IMR-90 (cell line): ENCODE results near the gene MCFD2. TPM values are rescaled to one million over a fixed set of nuclear protein-coding genes. Genes with fewer than 3 reads are reported as not detected.

ENCODE experiments used
- ATAC-seq: fragments of 200-7000 bp; cut with Tn5 transposase; 2 replicates; pipeline ENCODE4 v1.9.1; 2020; ENCODE audit warnings: low read depth, mild to moderate bottlenecking, moderate library complexity
- Bru-seq: library from RNA; stranded (reverse); fragments of 400-500 nt; gene quantifications from one replicate; lab custom pipeline; 2021; lab: Mats Ljungman, UMichigan
- BruChase-seq, 2 experiments: library from RNA; stranded (reverse); fragments of 400-500 nt; gene quantifications; one replicate each; lab custom pipeline; 2021; lab: Mats Ljungman, UMichigan
- BruUV-seq: library from RNA; stranded (reverse); fragments of 400-500 nt; replicated peaks from 2 replicates; lab custom pipeline; 2021; lab: Mats Ljungman, UMichigan
- CTCF ChIA-PET: fragments of 300-600 bp; formaldehyde crosslinking; extraction: SDS; loops from one replicate; lab custom pipeline; 2021; ENCODE audit warnings: antibody characterized with exemption; lab: Yijun Ruan, JAX
- POLR2A ChIA-PET: fragments of 300-600 bp; sonication (Branson Sonifier 250); formaldehyde crosslinking; loops from one replicate; lab custom pipeline; 2022; ENCODE audit warnings: antibody characterized with exemption; ENCODE audit not compliant: unreplicated experiment; lab: Charles Lee
- DNase-seq: peaks from one replicate; pipeline ENCODE4 v3.0.0; 2013
- H2AFZ ChIP-seq: replicated peaks from 2 replicates; pipeline ENCODE3; 2013; ENCODE audit warnings: low read length, mild to moderate bottlenecking; ENCODE audit not compliant: poor library complexity
- H2AK5ac ChIP-seq: 2 replicates; pipeline ENCODE4 v1.6.1; 2013; ENCODE audit warnings: low read depth, low read length, inconsistent platforms
- H2AK9ac ChIP-seq: replicated peaks from 2 replicates; pipeline ENCODE3; 2013; ENCODE audit warnings: mild to moderate bottlenecking, low read depth, low read length, moderate library complexity; ENCODE audit not compliant: poor library complexity
- H2BK120ac ChIP-seq: 2 replicates; pipeline ENCODE4 v1.6.1; 2013; ENCODE audit warnings: low read depth, low read length, inconsistent platforms
- H2BK15ac ChIP-seq: 3 replicates; pipeline ENCODE4 v1.6.1; 2013; ENCODE audit warnings: low read depth, low read length, inconsistent platforms
- H2BK20ac ChIP-seq: 2 replicates; pipeline ENCODE4 v1.6.1; 2013; ENCODE audit warnings: low read depth, mild to moderate bottlenecking, inconsistent platforms, low read length, moderate library complexity
- H2BK5ac ChIP-seq: 2 replicates; pipeline ENCODE4 v1.6.1; 2013; ENCODE audit warnings: mild to moderate bottlenecking, low read depth, low read length, inconsistent platforms; ENCODE audit not compliant: poor library complexity, severe bottlenecking
- H3K14ac ChIP-seq: replicated peaks from 2 replicates; pipeline ENCODE4 v1.6.1; 2013; ENCODE audit warnings: low read depth, low read length, inconsistent platforms
- H3K18ac ChIP-seq: 2 replicates; pipeline ENCODE4 v1.6.1; 2013; ENCODE audit warnings: low read depth, low read length, control low read depth
- H3K23ac ChIP-seq: 2 replicates; pipeline ENCODE4 v1.6.1; 2013; ENCODE audit warnings: low read depth, low read length, inconsistent platforms
- H3K27ac ChIP-seq: 2 replicates; pipeline ENCODE4 v1.5.1; 2013; ENCODE audit warnings: mild to moderate bottlenecking, control low read depth, low read length; ENCODE audit not compliant: insufficient read depth
- H3K27me3 ChIP-seq: 2 replicates; pipeline ENCODE4 v1.6.1; 2013; ENCODE audit warnings: low read length; ENCODE audit not compliant: control insufficient read depth, insufficient read depth
- H3K36me3 ChIP-seq: 2 replicates; pipeline ENCODE4 v1.6.1; 2013; ENCODE audit warnings: low read length, mixed read lengths; ENCODE audit not compliant: control insufficient read depth, insufficient read depth
- H3K4ac ChIP-seq: 2 replicates; pipeline ENCODE4 v1.6.1; 2013; ENCODE audit warnings: low read depth, low read length, inconsistent platforms
- H3K4me1 ChIP-seq: 2 replicates; pipeline ENCODE4 v1.6.1; 2013; ENCODE audit warnings: low read length, mixed read lengths; ENCODE audit not compliant: control insufficient read depth, insufficient read depth
- H3K4me2 ChIP-seq: 2 replicates; pipeline ENCODE4 v1.6.1; 2013; ENCODE audit warnings: low read depth, mild to moderate bottlenecking, control low read depth, low read length, moderate library complexity
- H3K4me3 ChIP-seq: 2 replicates; pipeline ENCODE4 v1.5.1; 2013; ENCODE audit warnings: low read depth, mild to moderate bottlenecking, control low read depth, low read length, moderate library complexity; ENCODE audit not compliant: insufficient read depth
- H3K56ac ChIP-seq: 2 replicates; pipeline ENCODE4 v1.6.1; 2013; ENCODE audit warnings: low read length, inconsistent platforms; ENCODE audit not compliant: insufficient read depth; ENCODE audit errors: extremely low read depth
- H3K79me1 ChIP-seq, 2 experiments: 2 replicates each; pipeline ENCODE4 v1.6.1; 2013; ENCODE audit warnings: low read length in 2 of 2, inconsistent platforms in 1 of 2, low read depth in 1 of 2
- H3K9ac ChIP-seq: 2 replicates; pipeline ENCODE4 v1.6.1; 2013; ENCODE audit warnings: low read depth, low read length, control low read depth
- H3K9me1 ChIP-seq: 2 replicates; pipeline ENCODE4 v1.6.1; 2013; ENCODE audit warnings: low read length, inconsistent platforms; ENCODE audit not compliant: insufficient read depth
- H3K9me3 ChIP-seq: 2 replicates; pipeline ENCODE4 v1.6.1; 2013; ENCODE audit warnings: low read length; ENCODE audit not compliant: control insufficient read depth, insufficient read depth
- H4K20me1 ChIP-seq: 2 replicates; pipeline ENCODE4 v1.6.1; 2013; ENCODE audit warnings: low read length, inconsistent platforms; ENCODE audit not compliant: insufficient read depth
- H4K5ac ChIP-seq: 2 replicates; pipeline ENCODE4 v1.6.1; 2013; ENCODE audit warnings: mild to moderate bottlenecking, low read depth, low read length, control low read depth
- H4K8ac ChIP-seq, 2 experiments: 2 replicates each; pipeline ENCODE4 v1.6.1; 2013; ENCODE audit warnings: low read depth in 2 of 2, low read length in 2 of 2, control low read depth in 1 of 2, inconsistent platforms in 1 of 2
- H4K91ac ChIP-seq: 2 replicates; pipeline ENCODE4 v1.6.1; 2013; ENCODE audit warnings: low read depth, low read length, inconsistent platforms; ENCODE audit not compliant: insufficient read depth
- FOS ChIP-seq: fragments of 150-350 bp; IDR thresholded peaks from 2 replicates; pipeline ENCODE4 v1.6.1; 2016; ENCODE audit warnings: low read depth, low read length
- POLR2A ChIP-seq: IDR thresholded peaks from 2 replicates; pipeline ENCODE4 v1.6.1; 2012; ENCODE audit warnings: mild to moderate bottlenecking, low read depth, low read length
- WGBS, 2 experiments: methylation state at CpG; one replicate each; pipeline versions ENCODE4 v1.1.5 to v1.1.7; 2013; ENCODE audit warnings: missing lambda C conversion rate in 2 of 2; ENCODE audit not compliant: insufficient read length in 1 of 2; ENCODE audit errors: extremely low coverage in 2 of 2; 5-methylcytosine and 5-hydroxymethylcytosine counted together
- dilution Hi-C: fragments of 300-500 bp; cut with HindIII; formaldehyde crosslinking; loops from one replicate; pipeline ENCODE4 v1.14.3; 2018; ENCODE audit warnings: low sequenced_read_pairs; ENCODE audit not compliant: unreplicated experiment
- in situ Hi-C: fragments of 300-500 bp; cut with MboI; formaldehyde crosslinking; loops from 3 replicates; pipeline ENCODE4 v1.14.3; 2019; ENCODE audit warnings: low sequenced_read_pairs, inconsistent platforms, mixed read lengths
- intact Hi-C: fragments of 100-400 bp; cut with micrococcal nuclease; formaldehyde crosslinking; loops from 2 replicates; pipeline ENCODE4 v1.10.0; 2022
- long read RNA-seq: library from polyadenylated mRNA; unstranded; transcript quantifications from one replicate; pipeline ENCODE4 v2.0.0, GENCODE V29; 2021; ENCODE audit not compliant: unreplicated experiment
- polyA plus RNA-seq, 3 experiments: library from polyadenylated mRNA; depleted of rRNA; stranded (reverse); fragments of >200 nt; gene quantifications; 2 replicates each; pipeline ENCODE4 v1.2.3, GENCODE V29; 2012; ENCODE audit warnings: low replicate concordance in 1 of 3
- total RNA-seq: library from RNA; depleted of rRNA; stranded (reverse); fragments of >200 nt; gene quantifications from 2 replicates; pipeline ENCODE4 v1.2.3, GENCODE V29; 2012; rRNA removed

MCFD2 gene
- total RNA-seq = 177 and 219 TPM in 2 replicates
- polyA plus RNA-seq (2012; rRNA removed) = 127 and 145 TPM in 2 replicates
- polyA plus RNA-seq (2012; cell fraction: cytosol; rRNA removed) = 51.2 and 117 TPM in 2 replicates
- 56.9 and 86.4 TPM in 2 replicates for polyA plus RNA-seq (2012; cell fraction: nucleus; rRNA removed; ENCODE audit: low replicate concordance)
- Bru-seq, nascent RNA = percentile 77 among the genes with signal in this experiment
- percentile 92 among the genes with signal in this experiment for BruChase-seq, experiment 1, labeled RNA remaining after a 6-hour chase
- BruChase-seq, experiment 2, labeled RNA remaining after a 2-hour chase = percentile 84 among the genes with signal in this experiment
- long read RNA-seq, full-length matches to known transcripts = 170 of 253 reads
- long read RNA-seq, partial matches to known transcripts = 11 of 253 reads
- long read RNA-seq, other reads (novel, unspliced or antisense) = 72 of 253 reads

DNA sequence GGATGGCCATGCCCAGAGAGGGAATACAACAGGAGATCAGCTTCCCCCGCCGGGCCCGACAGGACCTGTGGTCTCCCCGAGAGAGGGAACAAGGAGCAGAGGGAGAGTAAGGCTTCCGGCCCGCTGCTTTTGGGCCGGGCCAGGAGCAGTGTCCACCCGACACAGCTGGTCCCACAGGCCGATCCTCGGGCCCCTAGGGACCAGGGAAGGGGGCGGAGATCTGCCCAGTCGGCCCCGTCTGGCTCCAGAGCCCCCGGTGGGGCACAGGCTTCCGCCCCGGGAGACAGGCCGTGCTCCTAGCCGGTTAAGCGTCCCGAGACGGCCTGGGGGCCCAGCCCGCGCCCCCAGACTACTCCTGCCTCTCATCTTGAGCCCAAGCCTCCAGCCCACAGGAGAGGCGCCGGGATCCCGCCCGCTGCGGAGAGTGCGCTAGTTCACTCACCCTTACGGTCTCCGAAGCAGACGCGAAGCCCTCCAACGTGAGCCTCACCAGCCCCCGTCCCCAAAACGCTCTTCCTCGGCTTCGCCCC is at the start of gene MCFD2:
TSS of gene MCFD2 (minus strand) at position 526 of the 530 bp plus-strand sequence. CDS start 6,635 bp downstream, outside the sequence.
- peak within 1 kb of the TSS; percentile 75 for H3K18ac ChIP-seq
- no peaks in the 10 kb centered on the region for H3K27me3 ChIP-seq
- peaks cover 20 to 74% of the 10 kb centered on the region in 2 experiments for H3K79me1 ChIP-seq
- H2BK5ac ChIP-seq = peak within 1 kb of the TSS; percentile 88
- H2AFZ ChIP-seq = peak within 1 kb of the TSS; percentile 98
- H3K9ac ChIP-seq = peak within 1 kb of the TSS; percentile 96
- H2BK15ac ChIP-seq = peak within 1 kb of the TSS; percentile 85
- CTCF ChIA-PET = interaction anchor here (2.0 kb wide), 1 partner anchor 407 kb away, joined by 5 read pairs; no protein-coding TSS in a partner anchor
- peak within 1 kb of the TSS; percentile 87 to 99 for H4K8ac ChIP-seq
- peaks cover 10% of the 10 kb centered on the region for H3K36me3 ChIP-seq
- peak within 1 kb of the TSS; percentile 85 for H4K5ac ChIP-seq
- H3K4me1 ChIP-seq = peaks cover 9% of the 10 kb centered on the region
- peaks cover 19% of the 10 kb centered on the region for H3K9me1 ChIP-seq
- peaks cover 28% of the 10 kb centered on the region for H4K20me1 ChIP-seq
- peak within 1 kb of the TSS; percentile 99 for H3K23ac ChIP-seq
- dilution Hi-C loops (no loop called here), in situ Hi-C loops (loop anchor here (10.0 kb wide), 1 partner anchor 409 kb away; no protein-coding TSS in a partner anchor), intact Hi-C loops (loop anchor here (5.0 kb wide), 1 partner anchor 52 kb away; no protein-coding TSS in a partner anchor)
- H2BK120ac ChIP-seq = peak within 1 kb of the TSS; percentile 92
- H3K14ac ChIP-seq = peak within 1 kb of the TSS; percentile 98
- H3K4ac ChIP-seq = peak within 1 kb of the TSS; percentile 96
- H3K56ac ChIP-seq = peak within 1 kb of the TSS; percentile 94
- peak within 1 kb of the TSS; percentile 88 for H3K27ac ChIP-seq
- peak within 1 kb of the TSS; percentile 93 for H2AK9ac ChIP-seq
- TF ChIP-seq POLR2A (peak; percentile 59), FOS (no peak)
- BruUV-seq = TSS peak; percentile 53
- DNase-seq = no peak
- peak within 1 kb of the TSS; percentile 94 for H2AK5ac ChIP-seq
- peak within 1 kb of the TSS; percentile 98 for H3K4me2 ChIP-seq
- POLR2A ChIA-PET = no interaction called here
- peak; percentile 42 for ATAC-seq
- peak within 1 kb of the TSS; percentile 77; the same call in 1 of the 2 replicates for H2BK20ac ChIP-seq
- H4K91ac ChIP-seq = peak within 1 kb of the TSS; percentile 92
- H3K9me3 ChIP-seq = no peaks in the 10 kb centered on the region
- 2% methylated on average over 11 of the region's 38 CpGs; no CpG with 5 or more reads in 1 of the 2 experiments for WGBS, 2 experiments
- H3K4me3 ChIP-seq = peak within 1 kb of the TSS; percentile 84
